ENCODE data around the gene SLITRK3.

SLITRK3 gene

DNA sequence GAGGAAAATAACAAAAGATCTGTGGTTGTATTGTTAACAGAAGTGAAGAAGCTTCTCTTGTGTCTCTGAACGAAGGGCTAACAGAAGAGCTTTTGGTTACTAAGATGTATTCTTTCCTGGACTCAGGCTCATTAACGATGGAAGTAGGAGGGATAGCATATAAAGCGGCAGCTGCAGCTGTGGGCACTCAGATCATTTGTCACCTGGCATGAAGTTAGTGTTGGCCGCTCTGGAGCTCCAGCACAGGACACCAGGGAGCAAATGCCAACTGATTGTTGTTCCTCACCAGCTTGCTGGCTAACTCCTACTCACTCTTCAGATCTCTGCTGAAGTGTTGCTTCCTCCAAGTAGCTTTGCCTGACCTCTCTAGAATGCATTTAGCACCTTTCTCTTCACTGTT, 15.5 kb upstream of the SLITRK3 start:
- no peak for DNase-seq (ENCODE audit: low read depth)
- TF ChIP-seq CTCF (IDR thresholded peaks at IDR 0.05; ENCODE audit: insufficient read depth, low read depth, low read length, missing control alignments), result no peak
- no peak overlapping the region for H3K4me3 ChIP-seq (ENCODE audit: low read depth, low read length)

- no peak overlapping the region for H3K4me3 ChIP-seq (ENCODE audit: low read depth, low read length)
- TF ChIP-seq CTCF (IDR thresholded peaks at IDR 0.05; ENCODE audit: insufficient read depth, low read depth, low read length, missing control alignments), result no peak
- no peak for DNase-seq (ENCODE audit: low read depth)
These were observed 14.5 kb upstream of the SLITRK3 start for GRCh38 chr3:165210727-165211126.

DNA sequence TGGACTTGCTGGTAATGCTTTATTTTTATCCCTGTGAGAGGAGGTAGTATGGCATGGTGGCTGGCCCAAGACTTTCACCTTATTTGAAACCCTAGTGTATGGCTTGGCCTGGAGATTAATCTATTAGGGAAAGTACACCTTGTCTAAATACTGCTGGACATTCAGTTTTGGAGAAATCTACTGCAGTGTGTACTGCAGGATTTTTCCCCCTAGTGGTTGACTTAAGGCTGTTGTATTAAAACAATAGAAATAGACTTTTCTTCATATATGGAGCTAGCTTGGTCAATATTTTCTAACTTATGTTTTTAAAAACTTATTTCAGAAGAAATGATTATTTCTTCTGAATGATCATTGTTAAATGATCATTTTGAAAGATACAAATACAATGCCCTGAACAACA, 13.9 kb upstream of the SLITRK3 start:
- DNase-seq (ENCODE audit: low read depth), result no peak

DNA sequence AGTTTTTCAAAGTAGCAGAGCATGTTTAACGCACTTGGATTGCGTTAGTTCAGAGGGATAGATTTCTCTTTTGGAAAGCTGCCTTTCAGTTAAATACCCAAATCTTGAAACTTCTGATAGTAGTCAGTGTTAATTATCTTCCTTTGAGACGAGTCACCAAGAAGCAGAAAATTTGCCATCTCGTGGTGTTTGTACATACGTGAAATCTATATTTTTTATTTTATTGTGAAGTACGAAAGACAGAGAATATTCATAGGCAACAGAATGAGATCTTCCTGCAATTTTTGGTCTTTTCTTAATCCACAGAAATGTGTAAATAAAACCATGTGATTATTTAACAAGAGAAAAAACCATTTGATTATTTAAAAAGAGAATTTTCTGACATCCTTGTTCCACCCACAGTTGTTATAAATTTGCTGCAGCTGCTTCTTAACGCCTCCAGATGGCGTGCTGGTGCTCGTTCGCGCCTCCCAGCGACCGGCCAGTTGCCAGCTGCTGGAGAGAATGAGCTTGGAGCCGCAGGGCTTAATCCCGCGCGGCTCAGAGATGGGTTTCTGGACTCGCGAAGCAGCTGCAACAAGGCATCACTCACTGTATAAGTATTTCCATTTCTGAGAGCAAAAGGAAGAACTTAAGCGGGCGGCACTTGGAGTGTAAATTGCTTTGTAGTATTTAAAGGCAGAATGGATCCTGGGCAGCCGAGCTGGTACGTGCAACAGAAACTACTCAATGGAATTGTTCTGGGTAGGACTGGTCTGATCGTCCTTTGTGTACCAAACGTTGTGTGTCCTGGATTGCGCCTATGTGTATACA, 10.5 kb upstream of the SLITRK3 start:
- peak; percentile 86 for TF ChIP-seq CTCF (IDR thresholded peaks at IDR 0.05; ENCODE audit: insufficient read depth, low read depth, low read length, missing control alignments)
- no peak overlapping the region for H3K4me3 ChIP-seq (ENCODE audit: low read depth, low read length)
- DNase-seq (ENCODE audit: low read depth), result peak; percentile 76

More for the DNA sequence above, 13.9 kb upstream of the SLITRK3 start:
- peak; percentile 14 for TF ChIP-seq CTCF (IDR thresholded peaks at IDR 0.05; ENCODE audit: insufficient read depth, low read depth, low read length, missing control alignments)
- no peak overlapping the region for H3K4me3 ChIP-seq (ENCODE audit: low read depth, low read length)

DNA sequence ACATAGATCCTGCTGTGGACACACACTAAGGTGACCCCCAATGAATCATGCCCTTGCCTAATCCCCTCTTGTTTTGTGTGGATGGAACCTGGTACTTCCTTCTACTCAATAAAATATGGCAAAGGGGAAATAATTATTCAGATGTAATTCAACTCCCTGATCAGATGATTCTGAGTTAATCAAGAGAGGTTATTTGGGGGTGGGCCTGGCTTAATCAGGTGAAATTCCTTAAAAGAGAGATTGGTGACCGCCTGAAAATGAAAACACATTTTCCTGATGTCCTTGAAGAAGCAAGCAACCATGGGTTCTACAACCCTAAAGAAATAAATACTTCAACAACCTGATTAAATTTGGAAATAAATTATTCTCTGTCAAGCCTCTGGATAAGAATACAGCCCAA, 8.3 kb upstream of the SLITRK3 start:
- no peak for TF ChIP-seq CTCF (IDR thresholded peaks at IDR 0.05; ENCODE audit: insufficient read depth, low read depth, low read length, missing control alignments)
- no peak for DNase-seq (ENCODE audit: low read depth)
- H3K4me3 ChIP-seq (ENCODE audit: low read depth, low read length), result no peak overlapping the region

- H3K4me3 ChIP-seq (ENCODE audit: low read depth, low read length), result no peak overlapping the region
- DNase-seq (ENCODE audit: low read depth), result no peak
- TF ChIP-seq CTCF (IDR thresholded peaks at IDR 0.05; ENCODE audit: insufficient read depth, low read depth, low read length, missing control alignments), result no peak
These were observed 6.8 kb upstream of the SLITRK3 start for GRCh38 chr3:165202995-165203394.

- TF ChIP-seq CTCF (IDR thresholded peaks at IDR 0.05; ENCODE audit: insufficient read depth, low read depth, low read length, missing control alignments), result no peak
- no peak for DNase-seq (ENCODE audit: low read depth)
- H3K4me3 ChIP-seq (ENCODE audit: low read depth, low read length), result no peak overlapping the region
These were observed 5.8 kb upstream of the SLITRK3 start for GRCh38 chr3:165201964-165202363.

All from GM12865 (cell line).